Peyer's patch (tissue), 4 donors: ENCODE results near the gene ABHD12B. TPM values are rescaled to one million over a fixed set of nuclear protein-coding genes. Genes with fewer than 3 reads are reported as not detected.

Experiments used
- DNase-seq, 3 donors: peaks; one replicate each; pipeline ENCODE4 v3.0.0-alpha.2; 2017 to 2019
- H3K27ac ChIP-seq, 4 donors: fragments of 200-600 bp; sonication (generic); one replicate each; pipeline ENCODE4 v1.5.1; 2016 to 2019
- H3K27me3 ChIP-seq, 2 donors: fragments of 200-600 bp; sonication (generic); one replicate each; pipeline ENCODE4 v1.5.1; 2019
- H3K36me3 ChIP-seq, 3 donors: fragments of 200-600 bp; sonication (generic); one replicate each; pipeline ENCODE4 v1.5.1; 2016 to 2019
- H3K4me1 ChIP-seq, 4 donors: fragments of 200-600 bp; sonication (generic); one replicate each; pipeline ENCODE4 v1.5.1; 2016 to 2019
- H3K4me3 ChIP-seq, 4 donors: fragments of 200-600 bp; sonication (generic); 1 replicate in 3 of 4; 2 replicates in 1 of 4; pipeline ENCODE4 v1.5.1; 2016 to 2019; ENCODE audit warnings: mild to moderate bottlenecking in 1 of 4
- H3K9me3 ChIP-seq, 4 donors: fragments of 200-600 bp; sonication (generic); one replicate each; pipeline ENCODE4 v1.5.1; 2016 to 2019; ENCODE audit warnings: mild to moderate bottlenecking in 1 of 4
- CTCF ChIP-seq, 6 experiments: fragments of 450-650 bp in 4 of 6; fragments of 200-600 bp in 2 of 6; sonication (generic) in 1 of 6; IDR thresholded peaks; one replicate each; pipeline ENCODE4 v1.5.1; 2017 to 2019; ENCODE audit warnings: antibody characterized with exemption in 6 of 6, mild to moderate bottlenecking in 3 of 6, moderate library complexity in 1 of 6
- POLR2A ChIP-seq, 2 donors: fragments of 450-650 bp; IDR thresholded peaks; one replicate each; pipeline ENCODE4 v1.5.1; 2017; ENCODE audit warnings: antibody characterized with exemption in 2 of 2, mild to moderate bottlenecking in 2 of 2, moderate library complexity in 2 of 2
- total RNA-seq, 4 donors: library from RNA; depleted of rRNA; stranded (reverse); fragments of >200 nt; gene quantifications; one replicate each; pipeline ENCODE4 v1.1.0, GENCODE V29; 2016

The ABHD12B gene
- total RNA-seq, 4 donors from 2014 or later: not detected

GRCh38 chr14:50928002-50928635 lies 56.3 kb downstream of the ABHD12B start:
- no peak for TF ChIP-seq POLR2A (IDR thresholded peaks at IDR 0.05)
- no peak for TF ChIP-seq CTCF (IDR thresholded peaks at IDR 0.05)
- H3K9me3 ChIP-seq: no peaks in the 10 kb centered on the region
- H3K4me1 ChIP-seq: no peaks in the 10 kb centered on the region
- DNase-seq: no peak
- H3K27ac ChIP-seq: no peak overlapping the region
- H3K27me3 ChIP-seq: no peaks in the 10 kb centered on the region
- peaks cover 0 to 9% (median 0%) of the 10 kb centered on the region in 3 donors for H3K36me3 ChIP-seq
- H3K4me3 ChIP-seq: no peak overlapping the region

GRCh38 chr14:50929506-50929905 lies 57.7 kb downstream of the ABHD12B start:
- Histone ChIP-seq H3K4me3 (no peak overlapping the region), H3K27ac (no peak overlapping the region), H3K9me3 (no peaks in the 10 kb centered on the region), H3K27me3 (no peaks in the 10 kb centered on the region), H3K4me1 (no peaks in the 10 kb centered on the region), H3K36me3 (peaks cover 0 to 9% (median 0%) of the 10 kb centered on the region in 3 donors)
- DNase-seq: no peak
- TF ChIP-seq CTCF (IDR thresholded peaks at IDR 0.05) (no peak), POLR2A (IDR thresholded peaks at IDR 0.05) (no peak)

GRCh38 chr14:50931559-50931958 lies 59.7 kb downstream of the ABHD12B start:
- H3K36me3 ChIP-seq: peaks cover 0 to 9% (median 0%) of the 10 kb centered on the region in 3 donors

GRCh38 chr14:50932156-50932555 lies 60.3 kb downstream of the ABHD12B start:
- Histone ChIP-seq H3K36me3 (peaks cover 0 to 9% (median 0%) of the 10 kb centered on the region in 3 donors), H3K4me3 (no peak overlapping the region), H3K4me1 (no peaks in the 10 kb centered on the region), H3K9me3 (no peaks in the 10 kb centered on the region), H3K27ac (no peak overlapping the region), H3K27me3 (no peaks in the 10 kb centered on the region)
- TF ChIP-seq CTCF (IDR thresholded peaks at IDR 0.05) (no peak), POLR2A (IDR thresholded peaks at IDR 0.05) (no peak)
- no peak for DNase-seq

More at GRCh38 chr14:50931559-50931958, 59.7 kb downstream of the ABHD12B start:
- Histone ChIP-seq H3K27me3 (no peaks in the 10 kb centered on the region), H3K9me3 (no peaks in the 10 kb centered on the region), H3K27ac (no peak overlapping the region), H3K4me3 (no peak overlapping the region), H3K4me1 (no peaks in the 10 kb centered on the region)
- TF ChIP-seq CTCF (IDR thresholded peaks at IDR 0.05) (no peak), POLR2A (IDR thresholded peaks at IDR 0.05) (no peak)
- DNase-seq: no peak

- Histone ChIP-seq H3K36me3 (peaks cover 0 to 9% (median 0%) of the 10 kb centered on the region in 3 donors), H3K27ac (no peak overlapping the region), H3K27me3 (no peaks in the 10 kb centered on the region), H3K4me1 (no peaks in the 10 kb centered on the region), H3K9me3 (no peaks in the 10 kb centered on the region), H3K4me3 (no peak overlapping the region)
- no peak for DNase-seq
- TF ChIP-seq CTCF (IDR thresholded peaks at IDR 0.05) (no peak), POLR2A (IDR thresholded peaks at IDR 0.05) (no peak)
These were observed 61.0 kb downstream of the ABHD12B start for GRCh38 chr14:50932592-50933495.
